ENCODE data around the gene AGAP1. TPM values are rescaled to one million over a fixed set of nuclear protein-coding genes. Genes with fewer than 3 reads are reported as not detected.

The AGAP1 gene
- total RNA-seq, 1 experiment from 2014 or later = 25.8 TPM

- Histone ChIP-seq H3K9ac (ENCODE audit: extremely low read depth, insufficient read length, low read length) (no peak overlapping the region), H3K9me3 (ENCODE audit: control insufficient read depth, low read depth, low read length) (no peaks in the 10 kb centered on the region), H3K23me2 (ENCODE audit: insufficient read length, low read depth, low read length, poor library complexity, severe bottlenecking) (no peaks in the 10 kb centered on the region), H3K23ac (ENCODE audit: insufficient read length, low read depth, low read length) (no peak overlapping the region), H3K4me1 (ENCODE audit: insufficient read depth, low read length) (peaks cover 5% of the 10 kb centered on the region; the same call in 1 of the 2 replicates), H2BK20ac (ENCODE audit: low read depth, low read length, poor library complexity, severe bottlenecking) (no peak overlapping the region), H3K18ac (ENCODE audit: insufficient read length, low read depth, low read length) (no peak overlapping the region), H2BK5ac (ENCODE audit: insufficient read length, low read length) (no peak overlapping the region), H2BK120ac (ENCODE audit: low read depth, low read length, poor library complexity, severe bottlenecking) (no peak overlapping the region), H3K27me3 (ENCODE audit: insufficient read depth, low read length) (no peaks in the 10 kb centered on the region), H2BK12ac (ENCODE audit: insufficient read length, low read depth, low read length) (no peak overlapping the region), H3K4me2 (ENCODE audit: insufficient read depth, insufficient read length, low read length) (no peak overlapping the region), H2AFZ (ENCODE audit: low read length) (no peak overlapping the region), H4K20me1 (ENCODE audit: control insufficient read depth, insufficient read depth, insufficient read length) (no peaks in the 10 kb centered on the region), H2BK15ac (ENCODE audit: low read depth, low read length) (no peak overlapping the region), H3K14ac (ENCODE audit: insufficient read depth, low read length) (no peak overlapping the region; the same call in 1 of the 2 replicates), H3K79me2 (ENCODE audit: insufficient read depth, low read length) (no peaks in the 10 kb centered on the region; the same call in 1 of the 2 replicates), H3T11ph (ENCODE audit: low read length) (no peak overlapping the region), H3K79me1 (ENCODE audit: insufficient read depth, low read depth, low read length, poor library complexity, severe bottlenecking) (no peaks in the 10 kb centered on the region), H3K4ac (ENCODE audit: low read depth, low read length) (no peak overlapping the region), H3K56ac (ENCODE audit: insufficient read length, low read depth, low read length) (no peak overlapping the region), H2AK5ac (ENCODE audit: insufficient read length, low read length) (no peak overlapping the region), H3K27ac (ENCODE audit: insufficient read length, low read depth, low read length) (no peak overlapping the region), H4K91ac (ENCODE audit: insufficient read length, low read depth, low read length) (no peak overlapping the region), H4K8ac (replicated peaks; ENCODE audit: insufficient read length, low read depth, low read length) (no peak overlapping the region), H4K5ac (ENCODE audit: insufficient read length, low read depth, low read length) (no peak overlapping the region)
- Mint-ChIP-seq H3K4me3 (no peak overlapping the region), H3K9me3 (no peaks in the 10 kb centered on the region), H3K36me3 (ENCODE audit: insufficient read depth in 1 of 3, low read depth in 3 of 3) (peaks cover 8 to 13% (median 13%) of the 10 kb centered on the region in 3 experiments; a peak in 6 of 7 replicates), H3K27me3 (ENCODE audit: low read depth) (peaks cover 1% of the 10 kb centered on the region; the same call in 1 of the 2 replicates), H3K4me1 (peaks cover 10 to 15% of the 10 kb centered on the region in 2 experiments), H3K27ac (no peak overlapping the region)
- DNase-seq = no peak
- WGBS (ENCODE audit: extremely low coverage, insufficient read length, low lambda C conversion rate) = no CpG with 5 or more reads among the region's 6 CpGs
- TF ChIP-seq, protein P1, sequence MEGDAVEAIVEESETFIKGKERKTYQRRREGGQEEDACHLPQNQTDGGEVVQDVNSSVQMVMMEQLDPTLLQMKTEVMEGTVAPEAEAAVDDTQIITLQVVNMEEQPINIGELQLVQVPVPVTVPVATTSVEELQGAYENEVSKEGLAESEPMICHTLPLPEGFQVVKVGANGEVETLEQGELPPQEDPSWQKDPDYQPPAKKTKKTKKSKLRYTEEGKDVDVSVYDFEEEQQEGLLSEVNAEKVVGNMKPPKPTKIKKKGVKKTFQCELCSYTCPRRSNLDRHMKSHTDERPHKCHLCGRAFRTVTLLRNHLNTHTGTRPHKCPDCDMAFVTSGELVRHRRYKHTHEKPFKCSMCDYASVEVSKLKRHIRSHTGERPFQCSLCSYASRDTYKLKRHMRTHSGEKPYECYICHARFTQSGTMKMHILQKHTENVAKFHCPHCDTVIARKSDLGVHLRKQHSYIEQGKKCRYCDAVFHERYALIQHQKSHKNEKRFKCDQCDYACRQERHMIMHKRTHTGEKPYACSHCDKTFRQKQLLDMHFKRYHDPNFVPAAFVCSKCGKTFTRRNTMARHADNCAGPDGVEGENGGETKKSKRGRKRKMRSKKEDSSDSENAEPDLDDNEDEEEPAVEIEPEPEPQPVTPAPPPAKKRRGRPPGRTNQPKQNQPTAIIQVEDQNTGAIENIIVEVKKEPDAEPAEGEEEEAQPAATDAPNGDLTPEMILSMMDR (conservative IDR thresholded peaks at IDR 0.05) = no peak
Measured at GRCh38 chr2:235804676-235805075, 310.8 kb downstream of the AGAP1 start.

Data from H9 (cell line).